Panc1 (cell line): Measurements from ENCODE around the gene ABCD4. TPM values are rescaled to one million over a fixed set of nuclear protein-coding genes. Genes with fewer than 3 reads are reported as not detected.

Experiments
- ATAC-seq: fragments of 200-7000 bp; cut with Tn5 transposase; 2 replicates; pipeline ENCODE4 v1.9.1; 2020; ENCODE audit warnings: mild to moderate bottlenecking, moderate library complexity
- BruUV-seq: library from RNA; stranded (reverse); fragments of 400-500 nt; replicated peaks from 2 replicates; lab custom pipeline; 2021; lab: Mats Ljungman, UMichigan
- CTCF ChIA-PET: fragments of 300-600 bp; sonication (Branson Sonifier 250); formaldehyde crosslinking; loops from one replicate; lab custom pipeline; 2022; ENCODE audit warnings: antibody characterized with exemption; lab: Charles Lee
- POLR2A ChIA-PET: fragments of 300-600 bp; sonication (Branson Sonifier 250); formaldehyde crosslinking; loops from one replicate; lab custom pipeline; 2022; ENCODE audit warnings: antibody characterized with exemption; lab: Charles Lee
- DNase-seq: peaks from one replicate; pipeline ENCODE4 v3.0.0-alpha.2; 2010; ENCODE audit warnings: low read depth, low spot score
- H3K27ac ChIP-seq: 2 replicates; pipeline ENCODE4 v1.5.1; 2011; ENCODE audit warnings: mild to moderate bottlenecking, low read length, inconsistent platforms
- H3K27me3 ChIP-seq: fragments of 200-500 bp; sonication (Bioruptor generic); 2 replicates; pipeline ENCODE4 v1.6.0; 2014; ENCODE audit warnings: low read length, inconsistent platforms; ENCODE audit not compliant: control insufficient read depth, insufficient read depth
- H3K36me3 ChIP-seq: fragments of 200-500 bp; sonication (Bioruptor generic); 2 replicates; pipeline ENCODE4 v1.5.1; 2014; ENCODE audit warnings: inconsistent platforms, mild to moderate bottlenecking, low read length, moderate library complexity; ENCODE audit not compliant: control insufficient read depth, insufficient read depth
- H3K4me1 ChIP-seq: 2 replicates; pipeline ENCODE4 v1.5.1; 2011; ENCODE audit warnings: inconsistent platforms, mild to moderate bottlenecking, low read length, moderate library complexity; ENCODE audit not compliant: control insufficient read depth, insufficient read depth
- H3K4me3 ChIP-seq, 2 experiments: 2 replicates each; pipeline ENCODE4 v1.5.1; 2011 to 2012; ENCODE audit warnings: low read depth in 2 of 2, low read length in 2 of 2, mild to moderate bottlenecking in 2 of 2, inconsistent platforms in 1 of 2, moderate library complexity in 1 of 2
- H3K9me3 ChIP-seq: fragments of 200-500 bp; sonication (Bioruptor generic); 2 replicates; pipeline ENCODE4 v1.5.1; 2014; ENCODE audit warnings: low read depth, mild to moderate bottlenecking, inconsistent platforms, low read length, moderate library complexity; ENCODE audit not compliant: control insufficient read depth, insufficient read depth
- POLR2AphosphoS5 ChIP-seq: IDR thresholded peaks from 2 replicates; pipeline ENCODE4 v1.6.1; 2012; ENCODE audit warnings: mild to moderate bottlenecking, low read depth, low read length, moderate library complexity
- SIN3A ChIP-seq: IDR thresholded peaks from 2 replicates; pipeline ENCODE4 v1.6.1; 2012; ENCODE audit warnings: low read depth, mild to moderate bottlenecking, low read length, moderate library complexity, borderline replicate concordance; ENCODE audit not compliant: insufficient read depth
- TCF7L2 ChIP-seq: IDR thresholded peaks from 2 replicates; pipeline ENCODE4 v1.6.1; 2011; ENCODE audit warnings: mild to moderate bottlenecking, low read depth, low read length, inconsistent platforms
- in situ Hi-C: cut with HindIII; loops from 2 replicates; pipeline ENCODE4 v1.10.0; 2016; ENCODE audit warnings: low sequenced_read_pairs, low pct_unique_long_range_greater_than_20kb
- intact Hi-C: fragments of 100-400 bp; cut with micrococcal nuclease; formaldehyde crosslinking; loops from one replicate; pipeline ENCODE4 v1.10.0; 2022; ENCODE audit not compliant: unreplicated experiment
- total RNA-seq: library from RNA; stranded (reverse); gene quantifications from one replicate; pipeline ENCODE4 v1.2.1, GENCODE V29; 2021; ENCODE audit not compliant: unreplicated experiment
- TF ChIP-seq, protein P1 (sequence below): fragments of 450-650 bp; IDR thresholded peaks from 2 replicates; pipeline ENCODE4 v1.5.1; 2017; ENCODE audit warnings: mild to moderate bottlenecking
- TF ChIP-seq, protein P2 (sequence below), 2 experiments: IDR thresholded peaks; 2 replicates each; pipeline ENCODE4 v1.6.1; 2011 to 2012; ENCODE audit warnings: low read depth in 2 of 2, control low read depth in 1 of 2, low read length in 1 of 2, mild to moderate bottlenecking in 1 of 2, moderate library complexity in 1 of 2; ENCODE audit not compliant: insufficient read depth in 1 of 2

The ABCD4 gene
- total RNA-seq, 1 experiment from 2014 or later = 24.4 TPM

DNA sequence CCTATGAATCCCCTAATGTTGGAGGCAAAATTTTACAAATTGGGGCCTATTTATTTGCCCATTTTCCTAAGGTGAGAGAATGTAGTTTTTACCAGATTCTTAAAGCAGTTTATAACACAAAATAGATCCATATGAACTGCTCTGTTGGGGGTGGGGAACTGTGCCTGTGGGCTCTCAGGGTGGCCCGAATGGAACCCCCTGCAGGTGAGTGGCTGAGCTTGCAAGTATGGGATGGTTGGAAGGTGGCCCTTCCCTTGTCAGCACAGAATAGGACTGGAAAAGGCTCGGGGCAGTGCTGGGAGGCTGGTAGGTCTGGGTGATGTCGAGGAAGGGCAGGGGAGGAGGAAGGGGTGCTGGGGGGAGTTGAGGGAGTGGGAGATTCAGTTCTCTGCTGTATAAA is 58.6 kb downstream of the ABCD4 start:
- DNase-seq (no peak), ATAC-seq (no peak; the same call in 1 of the 2 replicates)
- Histone ChIP-seq H3K9me3 (no peaks in the 10 kb centered on the region), H3K36me3 (no peaks in the 10 kb centered on the region), H3K27ac (no peak overlapping the region), H3K4me3 (no peak overlapping the region), H3K27me3 (peaks cover 15% of the 10 kb centered on the region), H3K4me1 (no peaks in the 10 kb centered on the region; the same call in 1 of the 2 replicates)
- in situ Hi-C loops = no loop called here
- POLR2A ChIA-PET = no interaction called here
- no TSS peak for BruUV-seq
- intact Hi-C loops = no loop called here
- CTCF ChIA-PET = no interaction called here
- TF ChIP-seq, protein P1, sequence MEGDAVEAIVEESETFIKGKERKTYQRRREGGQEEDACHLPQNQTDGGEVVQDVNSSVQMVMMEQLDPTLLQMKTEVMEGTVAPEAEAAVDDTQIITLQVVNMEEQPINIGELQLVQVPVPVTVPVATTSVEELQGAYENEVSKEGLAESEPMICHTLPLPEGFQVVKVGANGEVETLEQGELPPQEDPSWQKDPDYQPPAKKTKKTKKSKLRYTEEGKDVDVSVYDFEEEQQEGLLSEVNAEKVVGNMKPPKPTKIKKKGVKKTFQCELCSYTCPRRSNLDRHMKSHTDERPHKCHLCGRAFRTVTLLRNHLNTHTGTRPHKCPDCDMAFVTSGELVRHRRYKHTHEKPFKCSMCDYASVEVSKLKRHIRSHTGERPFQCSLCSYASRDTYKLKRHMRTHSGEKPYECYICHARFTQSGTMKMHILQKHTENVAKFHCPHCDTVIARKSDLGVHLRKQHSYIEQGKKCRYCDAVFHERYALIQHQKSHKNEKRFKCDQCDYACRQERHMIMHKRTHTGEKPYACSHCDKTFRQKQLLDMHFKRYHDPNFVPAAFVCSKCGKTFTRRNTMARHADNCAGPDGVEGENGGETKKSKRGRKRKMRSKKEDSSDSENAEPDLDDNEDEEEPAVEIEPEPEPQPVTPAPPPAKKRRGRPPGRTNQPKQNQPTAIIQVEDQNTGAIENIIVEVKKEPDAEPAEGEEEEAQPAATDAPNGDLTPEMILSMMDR = no peak
- TF ChIP-seq TCF7L2 (no peak), SIN3A (no peak), POLR2AphosphoS5 (no peak)
- TF ChIP-seq, protein P2, sequence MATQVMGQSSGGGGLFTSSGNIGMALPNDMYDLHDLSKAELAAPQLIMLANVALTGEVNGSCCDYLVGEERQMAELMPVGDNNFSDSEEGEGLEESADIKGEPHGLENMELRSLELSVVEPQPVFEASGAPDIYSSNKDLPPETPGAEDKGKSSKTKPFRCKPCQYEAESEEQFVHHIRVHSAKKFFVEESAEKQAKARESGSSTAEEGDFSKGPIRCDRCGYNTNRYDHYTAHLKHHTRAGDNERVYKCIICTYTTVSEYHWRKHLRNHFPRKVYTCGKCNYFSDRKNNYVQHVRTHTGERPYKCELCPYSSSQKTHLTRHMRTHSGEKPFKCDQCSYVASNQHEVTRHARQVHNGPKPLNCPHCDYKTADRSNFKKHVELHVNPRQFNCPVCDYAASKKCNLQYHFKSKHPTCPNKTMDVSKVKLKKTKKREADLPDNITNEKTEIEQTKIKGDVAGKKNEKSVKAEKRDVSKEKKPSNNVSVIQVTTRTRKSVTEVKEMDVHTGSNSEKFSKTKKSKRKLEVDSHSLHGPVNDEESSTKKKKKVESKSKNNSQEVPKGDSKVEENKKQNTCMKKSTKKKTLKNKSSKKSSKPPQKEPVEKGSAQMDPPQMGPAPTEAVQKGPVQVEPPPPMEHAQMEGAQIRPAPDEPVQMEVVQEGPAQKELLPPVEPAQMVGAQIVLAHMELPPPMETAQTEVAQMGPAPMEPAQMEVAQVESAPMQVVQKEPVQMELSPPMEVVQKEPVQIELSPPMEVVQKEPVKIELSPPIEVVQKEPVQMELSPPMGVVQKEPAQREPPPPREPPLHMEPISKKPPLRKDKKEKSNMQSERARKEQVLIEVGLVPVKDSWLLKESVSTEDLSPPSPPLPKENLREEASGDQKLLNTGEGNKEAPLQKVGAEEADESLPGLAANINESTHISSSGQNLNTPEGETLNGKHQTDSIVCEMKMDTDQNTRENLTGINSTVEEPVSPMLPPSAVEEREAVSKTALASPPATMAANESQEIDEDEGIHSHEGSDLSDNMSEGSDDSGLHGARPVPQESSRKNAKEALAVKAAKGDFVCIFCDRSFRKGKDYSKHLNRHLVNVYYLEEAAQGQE (IDR thresholded peaks at IDR 0.05; ENCODE audit: insufficient read depth in 1 of 2, low read depth in 2 of 2, low read length in 1 of 2) = no peak

DNA sequence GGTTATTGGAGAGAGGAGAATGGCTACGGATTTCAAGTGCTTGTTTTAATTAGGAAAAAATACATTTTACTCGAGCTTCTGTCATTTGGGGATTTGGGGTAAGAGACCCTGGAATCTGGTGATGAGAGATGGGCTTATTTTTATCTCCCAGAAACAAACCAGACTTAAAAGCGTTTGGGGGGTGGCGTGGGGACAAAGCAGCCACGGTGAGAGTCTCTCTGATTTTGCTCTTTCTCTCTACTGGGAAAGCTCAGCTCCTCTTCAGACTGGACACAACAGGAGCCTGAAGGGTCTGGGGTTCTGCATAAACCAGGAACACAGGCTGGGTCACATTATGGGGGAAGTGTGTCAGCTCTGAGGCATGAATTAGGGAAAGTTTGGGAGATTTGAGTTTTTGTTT is 59.7 kb downstream of the ABCD4 start:
- intact Hi-C loops (no loop called here), in situ Hi-C loops (no loop called here)
- ChIA-PET POLR2A (no interaction called here), CTCF (no interaction called here)
- DNase-seq (no peak), ATAC-seq (no peak)
- no peaks in the 10 kb centered on the region for H3K9me3 ChIP-seq
- H3K36me3 ChIP-seq = no peaks in the 10 kb centered on the region
- peaks cover 15% of the 10 kb centered on the region for H3K27me3 ChIP-seq
- H3K27ac ChIP-seq = no peak overlapping the region
- BruUV-seq = no TSS peak
- no peaks in the 10 kb centered on the region; the same call in 1 of the 2 replicates for H3K4me1 ChIP-seq
- H3K4me3 ChIP-seq = no peak overlapping the region
- TF ChIP-seq, protein P2 (IDR thresholded peaks at IDR 0.05; ENCODE audit: insufficient read depth in 1 of 2, low read depth in 2 of 2, low read length in 1 of 2) = no peak
